ENCODE results near the gene SLC25A19. TPM values are rescaled to one million over a fixed set of nuclear protein-coding genes. Genes with fewer than 3 reads are reported as not detected.
A peak's percentile ranks its signal among the peaks of the same experiment; 100 is the strongest.

The SLC25A19 gene
- total and polyA plus RNA-seq, 2 donors from 2014 or later, result 11.2 to 15.3 TPM

DNA sequence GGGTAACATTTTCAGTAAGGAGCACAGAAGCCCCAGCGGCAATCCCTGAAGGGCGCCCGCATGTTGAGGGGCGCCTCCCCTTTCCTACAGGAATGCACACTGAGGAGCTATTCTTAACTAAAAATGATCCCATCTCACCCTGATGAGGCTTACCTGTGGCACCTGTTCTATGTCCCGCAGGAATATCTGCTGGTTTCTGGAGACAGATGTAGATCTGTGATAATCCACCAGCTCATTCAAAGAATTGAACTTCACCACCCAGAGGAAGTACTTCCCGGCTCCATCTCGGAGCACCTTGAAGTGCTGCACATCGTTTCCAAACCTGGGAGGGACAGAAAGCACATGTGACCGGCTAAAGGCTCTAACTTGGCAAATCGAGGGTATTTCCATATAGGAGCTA, 32.3 kb upstream of the SLC25A19 start:
- Histone ChIP-seq H3K4me3 (ENCODE audit: low read length in 3 of 3) (no peak overlapping the region), H3K36me3 (ENCODE audit: control insufficient read depth in 2 of 3, insufficient read depth in 3 of 3, low read length in 3 of 3) (peaks cover 2 to 24% (median 15%) of the 10 kb centered on the region in 3 donors), H3K4me1 (ENCODE audit: control insufficient read depth in 2 of 3, insufficient read depth in 2 of 3, low read depth in 1 of 3, low read length in 3 of 3) (peaks cover 0 to 3% (median 2%) of the 10 kb centered on the region in 3 donors), H3K27ac (ENCODE audit: low read depth in 2 of 2, low read length in 2 of 2) (no peak overlapping the region), H3K27me3 (ENCODE audit: control insufficient read depth, insufficient read depth, low read length) (no peaks in the 10 kb centered on the region), H3K9ac (ENCODE audit: low read length in 3 of 3) (no peak overlapping the region), H3K9me3 (ENCODE audit: control insufficient read depth in 2 of 3, insufficient read depth in 1 of 3, low read length in 3 of 3) (no peaks in the 10 kb centered on the region)
- intact Hi-C loops (cut with DNase I), result loop anchor here (5.0 kb wide), 1 partner anchor 81 kb away; no protein-coding TSS in a partner anchor
- DNase-seq (no peak), FAIRE-seq (no peak)
- TF ChIP-seq, protein P1, sequence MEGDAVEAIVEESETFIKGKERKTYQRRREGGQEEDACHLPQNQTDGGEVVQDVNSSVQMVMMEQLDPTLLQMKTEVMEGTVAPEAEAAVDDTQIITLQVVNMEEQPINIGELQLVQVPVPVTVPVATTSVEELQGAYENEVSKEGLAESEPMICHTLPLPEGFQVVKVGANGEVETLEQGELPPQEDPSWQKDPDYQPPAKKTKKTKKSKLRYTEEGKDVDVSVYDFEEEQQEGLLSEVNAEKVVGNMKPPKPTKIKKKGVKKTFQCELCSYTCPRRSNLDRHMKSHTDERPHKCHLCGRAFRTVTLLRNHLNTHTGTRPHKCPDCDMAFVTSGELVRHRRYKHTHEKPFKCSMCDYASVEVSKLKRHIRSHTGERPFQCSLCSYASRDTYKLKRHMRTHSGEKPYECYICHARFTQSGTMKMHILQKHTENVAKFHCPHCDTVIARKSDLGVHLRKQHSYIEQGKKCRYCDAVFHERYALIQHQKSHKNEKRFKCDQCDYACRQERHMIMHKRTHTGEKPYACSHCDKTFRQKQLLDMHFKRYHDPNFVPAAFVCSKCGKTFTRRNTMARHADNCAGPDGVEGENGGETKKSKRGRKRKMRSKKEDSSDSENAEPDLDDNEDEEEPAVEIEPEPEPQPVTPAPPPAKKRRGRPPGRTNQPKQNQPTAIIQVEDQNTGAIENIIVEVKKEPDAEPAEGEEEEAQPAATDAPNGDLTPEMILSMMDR (IDR thresholded peaks at IDR 0.05; ENCODE audit: borderline replicate concordance, extremely low read depth, insufficient read depth), result no peak

DNA sequence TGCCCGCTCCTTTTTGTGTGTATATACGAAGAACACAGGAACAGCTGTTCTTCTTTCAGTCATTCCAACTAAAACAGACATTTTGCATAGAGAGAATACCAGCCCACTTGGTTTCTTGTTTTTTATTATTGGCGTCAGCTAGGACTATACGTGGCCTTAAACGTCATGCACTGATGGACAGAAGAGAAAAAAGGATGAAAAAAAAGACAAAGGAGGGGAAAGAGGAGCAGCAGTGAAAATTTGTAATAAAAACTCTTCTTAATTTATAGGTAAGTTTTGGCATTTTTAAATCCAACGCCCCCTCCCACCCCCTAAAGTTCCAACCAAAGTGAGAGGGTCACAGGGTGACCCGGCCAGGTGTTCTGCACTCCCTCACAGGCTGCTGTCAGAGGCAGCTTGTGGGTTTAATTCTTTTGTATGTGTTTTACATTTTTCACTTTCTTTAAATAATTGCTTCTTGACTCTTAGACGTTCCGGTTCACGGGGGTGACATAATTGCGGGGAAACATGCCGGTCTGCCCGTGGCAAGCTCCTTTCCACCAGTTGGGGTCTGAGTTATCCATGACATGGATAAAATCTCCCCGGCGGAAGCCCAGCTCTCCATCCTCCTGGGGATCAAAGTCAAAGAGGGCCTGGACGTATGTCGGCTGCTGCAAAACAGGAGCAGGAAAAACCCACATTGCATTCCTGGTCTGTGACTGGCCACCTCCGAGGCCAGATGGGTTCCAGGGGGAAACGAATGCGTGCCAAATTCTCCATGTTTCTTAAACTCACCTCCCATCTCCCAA, 30.9 kb upstream of the SLC25A19 start:
- intact Hi-C loops (cut with DNase I), result loop anchor here (5.0 kb wide), 1 partner anchor 82 kb away; no protein-coding TSS in a partner anchor
- Histone ChIP-seq H3K27ac (ENCODE audit: low read depth in 2 of 2, low read length in 2 of 2) (no peak overlapping the region), H3K4me1 (ENCODE audit: control insufficient read depth in 2 of 3, insufficient read depth in 2 of 3, low read depth in 1 of 3, low read length in 3 of 3) (no peaks in the 10 kb centered on the region), H3K27me3 (ENCODE audit: control insufficient read depth, insufficient read depth, low read length) (no peaks in the 10 kb centered on the region), H3K4me3 (ENCODE audit: low read length in 3 of 3) (no peak overlapping the region), H3K9me3 (ENCODE audit: control insufficient read depth in 2 of 3, insufficient read depth in 1 of 3, low read length in 3 of 3) (no peaks in the 10 kb centered on the region), H3K36me3 (ENCODE audit: control insufficient read depth in 2 of 3, insufficient read depth in 3 of 3, low read length in 3 of 3) (peaks cover 2 to 24% (median 15%) of the 10 kb centered on the region in 3 donors), H3K9ac (ENCODE audit: low read length in 3 of 3) (no peak overlapping the region)
- FAIRE-seq, result no peak
- TF ChIP-seq, protein P1 (IDR thresholded peaks at IDR 0.05; ENCODE audit: borderline replicate concordance, extremely low read depth, insufficient read depth), result no peak
- DNase-seq, result peak in 3 of 5 donors; percentile 17 to 55 (median 26)

DNA sequence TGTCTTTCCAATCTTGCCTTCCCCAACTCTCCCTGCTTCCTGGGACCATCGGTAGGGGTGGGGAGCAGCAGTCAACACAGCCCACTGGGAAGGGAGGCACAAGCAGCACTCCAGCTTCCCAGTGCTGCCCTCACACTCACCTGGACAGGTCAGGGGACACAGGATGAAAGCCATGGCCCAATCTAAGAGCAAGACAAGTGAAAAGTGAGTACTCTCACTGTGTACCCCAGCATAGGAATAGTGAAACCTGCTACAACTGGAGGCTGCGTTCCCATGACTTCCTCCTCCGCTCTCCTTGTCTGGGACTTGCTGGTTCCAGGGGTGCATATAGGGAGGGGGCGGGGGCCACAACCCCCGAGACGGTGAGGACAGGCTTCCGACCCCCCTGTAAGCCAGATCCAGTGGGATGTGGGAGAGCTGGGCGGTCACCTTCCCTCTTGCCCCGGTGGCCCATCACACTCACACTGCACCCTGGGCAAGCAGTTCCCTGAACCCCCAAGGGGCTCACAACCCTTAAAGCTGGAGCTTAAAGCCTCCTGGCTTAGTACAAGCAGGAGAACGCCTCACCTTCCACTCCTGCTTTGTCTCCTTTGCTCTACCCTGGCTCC, 29.5 kb upstream of the SLC25A19 start:
- FAIRE-seq, result no peak
- no peak overlapping the region for H3K9ac ChIP-seq (ENCODE audit: low read length in 3 of 3)
- TF ChIP-seq, protein P1 (IDR thresholded peaks at IDR 0.05; ENCODE audit: borderline replicate concordance, extremely low read depth, insufficient read depth), result no peak

More for the DNA sequence above, 29.5 kb upstream of the SLC25A19 start:
- Histone ChIP-seq H3K4me3 (ENCODE audit: low read length in 3 of 3) (no peak overlapping the region), H3K9me3 (ENCODE audit: control insufficient read depth in 2 of 3, insufficient read depth in 1 of 3, low read length in 3 of 3) (no peaks in the 10 kb centered on the region), H3K36me3 (ENCODE audit: control insufficient read depth in 2 of 3, insufficient read depth in 3 of 3, low read length in 3 of 3) (peaks cover 2 to 24% (median 15%) of the 10 kb centered on the region in 3 donors), H3K4me1 (ENCODE audit: control insufficient read depth in 2 of 3, insufficient read depth in 2 of 3, low read depth in 1 of 3, low read length in 3 of 3) (no peaks in the 10 kb centered on the region), H3K27me3 (ENCODE audit: control insufficient read depth, insufficient read depth, low read length) (no peaks in the 10 kb centered on the region), H3K27ac (ENCODE audit: low read depth in 2 of 2, low read length in 2 of 2) (no peak overlapping the region)
- DNase-seq, result no peak
- intact Hi-C loops (cut with DNase I), result no loop called here

Data from kidney (tissue), 14 donors.